SKM-1 (cell line): ENCODE results near the gene EPHA1.
"Not testable (repeated sequence)": the region's sequence is repeated elsewhere in the genome, so short reads cannot be mapped to it uniquely, and the experiment has no call there.

Experiments
- DNase-seq: peaks from one replicate; lab custom pipeline; 2025; ENCODE audit not compliant: unreplicated experiment; lab: John Stamatoyannopoulos, UW

EPHA1 gene

GRCh38 chr7:143405173-143406001, 3.3 kb downstream of the EPHA1 start:
- no peak for DNase-seq

GRCh38 chr7:143402233-143402632, 6.4 kb downstream of the EPHA1 start:
- DNase-seq: not testable (repeated sequence)

GRCh38 chr7:143401265-143401664, 7.4 kb downstream of the EPHA1 start:
- DNase-seq: no peak

- no peak for DNase-seq
These were observed 9.0 kb downstream of the EPHA1 start for GRCh38 chr7:143399642-143400041.

- DNase-seq: no peak
These were observed 9.5 kb downstream of the EPHA1 start for GRCh38 chr7:143399151-143399550.

GRCh38 chr7:143398616-143399015, 10.0 kb downstream of the EPHA1 start:
- no peak for DNase-seq

GRCh38 chr7:143397710-143398530, 10.7 kb downstream of the EPHA1 start:
- no peak for DNase-seq

GRCh38 chr7:143396625-143397556, 11.8 kb downstream of the EPHA1 start:
- DNase-seq: no peak

GRCh38 chr7:143396182-143396581, 12.5 kb downstream of the EPHA1 start:
- no peak for DNase-seq

- no peak for DNase-seq
These were observed 13.2 kb downstream of the EPHA1 start for GRCh38 chr7:143395187-143396149.

- no peak for DNase-seq
These were observed 13.9 kb downstream of the EPHA1 start for GRCh38 chr7:143394777-143395176.

GRCh38 chr7:143394068-143394467, 14.6 kb downstream of the EPHA1 start:
- DNase-seq: no peak

GRCh38 chr7:143393267-143394041, 15.2 kb downstream of the EPHA1 start:
- no peak for DNase-seq

GRCh38 chr7:143392875-143393266, 15.8 kb downstream of the EPHA1 start:
- DNase-seq: no peak

- not testable (repeated sequence) for DNase-seq
These were observed 16.2 kb downstream of the EPHA1 start for GRCh38 chr7:143392427-143392826.

GRCh38 chr7:143391462-143392404, 16.9 kb downstream of the EPHA1 start:
- no peak for DNase-seq

- DNase-seq: no peak
These were observed 17.8 kb downstream of the EPHA1 start for GRCh38 chr7:143390773-143391317.
